WTC11 (cell line): ENCODE data around the gene WFDC12. TPM values are rescaled to one million over a fixed set of nuclear protein-coding genes. Genes with fewer than 3 reads are reported as not detected.

Experiments used
- ATAC-seq: fragments of 200-7000 bp; cut with Tn5 transposase; 2 replicates; pipeline ENCODE4 v1.10.0; 2021; ENCODE audit warnings: mild to moderate bottlenecking, moderate library complexity
- Bru-seq: library from RNA; stranded (reverse); fragments of 400-500 nt; gene quantifications from one replicate; lab custom pipeline; 2021; lab: Mats Ljungman, UMichigan
- CTCF ChIA-PET: fragments of 300-600 bp; sonication (Branson Sonifier 250); formaldehyde crosslinking; loops from one replicate; lab custom pipeline; 2021; ENCODE audit warnings: antibody characterized with exemption; lab: Charles Lee
- POLR2A ChIA-PET: fragments of 350-600 bp; sonication (Branson Sonifier 250); formaldehyde crosslinking; loops from one replicate; lab custom pipeline; 2021; ENCODE audit warnings: antibody characterized with exemption; lab: Charles Lee
- DNase-seq: peaks from one replicate; pipeline ENCODE4 v3.0.0; 2021; ENCODE audit warnings: low spot score
- H3K27ac Mint-ChIP-seq: 2 replicates; pipeline ENCODE4 v1.8.0; 2021; ENCODE audit warnings: mixed read lengths
- H3K27me3 Mint-ChIP-seq: 2 replicates; pipeline ENCODE4 v1.8.0; 2021; ENCODE audit warnings: low read depth, mild to moderate bottlenecking, moderate library complexity, mixed read lengths
- H3K36me3 Mint-ChIP-seq: 2 replicates; pipeline ENCODE4 v1.8.0; 2021; ENCODE audit warnings: mixed read lengths
- H3K4me1 Mint-ChIP-seq: 2 replicates; pipeline ENCODE4 v1.8.0; 2022; ENCODE audit warnings: mixed read lengths
- H3K4me3 Mint-ChIP-seq: 2 replicates; pipeline ENCODE4 v1.8.0; 2021; ENCODE audit warnings: mild to moderate bottlenecking, moderate library complexity, mixed read lengths
- H3K9me3 Mint-ChIP-seq: 2 replicates; pipeline ENCODE4 v1.8.0; 2021; ENCODE audit warnings: mixed read lengths
- CREB1 ChIP-seq: sonication (generic); formaldehyde crosslinking; IDR thresholded peaks from 2 replicates; pipeline ENCODE4 v1.8.0; 2023; ENCODE audit warnings: mild to moderate bottlenecking, missing genetic modification reagents
- ELF4 ChIP-seq: sonication (generic); formaldehyde crosslinking; IDR thresholded peaks from 2 replicates; pipeline ENCODE4 v1.8.1; 2022; ENCODE audit warnings: low read depth, mild to moderate bottlenecking, moderate library complexity, missing genetic modification reagents
- EMX1 ChIP-seq: fragments of 250-450 bp; sonication (Bioruptor Pico); IDR thresholded peaks from 2 replicates; pipeline ENCODE4 v1.8.0; 2021; ENCODE audit warnings: mild to moderate bottlenecking
- ETV6 ChIP-seq: sonication (generic); formaldehyde crosslinking; IDR thresholded peaks from 2 replicates; pipeline ENCODE4 v1.8.1; 2022; ENCODE audit warnings: mild to moderate bottlenecking, missing genetic modification reagents
- FOXJ3 ChIP-seq: sonication (generic); formaldehyde crosslinking; IDR thresholded peaks from 2 replicates; pipeline ENCODE4 v1.9.0; 2021; ENCODE audit warnings: missing genetic modification reagents, mild to moderate bottlenecking, borderline replicate concordance
- FOXK1 ChIP-seq: sonication (generic); formaldehyde crosslinking; IDR thresholded peaks from 2 replicates; pipeline ENCODE4 v1.8.0; 2022; ENCODE audit warnings: mild to moderate bottlenecking, moderate library complexity, missing genetic modification reagents
- GABPB1 ChIP-seq: sonication (generic); formaldehyde crosslinking; IDR thresholded peaks from 2 replicates; pipeline ENCODE4 v1.8.1; 2023; ENCODE audit warnings: mild to moderate bottlenecking, missing genetic modification reagents
- HMGA2 ChIP-seq: fragments of 250-450 bp; sonication (Bioruptor Pico); IDR thresholded peaks from 2 replicates; pipeline ENCODE4 v1.4.0; 2021; ENCODE audit warnings: mild to moderate bottlenecking, moderate library complexity
- PRRX2 ChIP-seq: fragments of 250-450 bp; sonication (Bioruptor Pico); IDR thresholded peaks from 2 replicates; pipeline ENCODE4 v1.8.0; 2021; ENCODE audit warnings: mild to moderate bottlenecking
- SMAD4 ChIP-seq: sonication (generic); formaldehyde crosslinking; IDR thresholded peaks from 2 replicates; pipeline ENCODE4 v1.8.0; 2022; ENCODE audit warnings: mild to moderate bottlenecking, missing genetic modification reagents
- TEAD4 ChIP-seq: sonication (generic); formaldehyde crosslinking; IDR thresholded peaks from 2 replicates; pipeline ENCODE4 v1.8.0; 2022; ENCODE audit warnings: mild to moderate bottlenecking, missing genetic modification reagents
- ZMAT4 ChIP-seq: fragments of 250-450 bp; sonication (Bioruptor Pico); IDR thresholded peaks from 2 replicates; pipeline ENCODE4 v1.9.0; 2021; ENCODE audit warnings: mild to moderate bottlenecking
- ZNF232 ChIP-seq: sonication (generic); formaldehyde crosslinking; IDR thresholded peaks from 2 replicates; pipeline ENCODE4 v1.8.0; 2022; ENCODE audit warnings: mild to moderate bottlenecking, missing genetic modification reagents
- ZNF263 ChIP-seq: sonication (generic); formaldehyde crosslinking; IDR thresholded peaks from 2 replicates; pipeline ENCODE4 v1.8.1; 2022; ENCODE audit warnings: low read depth, mild to moderate bottlenecking, moderate library complexity, missing genetic modification reagents
- ZNF396 ChIP-seq: fragments of 250-450 bp; sonication (Bioruptor Pico); IDR thresholded peaks from 2 replicates; pipeline ENCODE4 v1.8.0; 2021; ENCODE audit warnings: mild to moderate bottlenecking, moderate library complexity, borderline replicate concordance
- ZNF416 ChIP-seq: fragments of 250-450 bp; sonication (Bioruptor Pico); IDR thresholded peaks from 2 replicates; pipeline ENCODE4 v1.9.0; 2021; ENCODE audit warnings: mild to moderate bottlenecking, inconsistent platforms
- long read RNA-seq, 3 experiments: library from RNA in 1 of 3; library from capped mRNA in 1 of 3; library from polyadenylated mRNA in 1 of 3; unstranded in 2 of 3; stranded (forward) in 1 of 3; transcript quantifications; one replicate each; pipeline ENCODE4 v2.0.0, GENCODE V29; 2021
- total RNA-seq: library from RNA; stranded (reverse); gene quantifications from 3 replicates; pipeline ENCODE4 v1.2.3, GENCODE V29; 2021
- TF ChIP-seq, protein P1 (sequence below): fragments of 250-450 bp; sonication (Bioruptor Pico); IDR thresholded peaks from 2 replicates; pipeline ENCODE4 v1.9.0; 2021; ENCODE audit warnings: moderate library complexity, mild to moderate bottlenecking, inconsistent platforms, borderline replicate concordance
- TF ChIP-seq, protein P2 (sequence below): sonication (generic); formaldehyde crosslinking; IDR thresholded peaks from 2 replicates; pipeline ENCODE4 v1.8.0; 2023; ENCODE audit warnings: missing genetic modification reagents
- TF ChIP-seq, protein P3 (sequence below): fragments of 200-600 bp; IDR thresholded peaks from 2 replicates; pipeline ENCODE4 v1.8.0; 2022; ENCODE audit warnings: antibody characterized with exemption
- TF ChIP-seq, protein P4 (sequence below): sonication (generic); formaldehyde crosslinking; conservative IDR thresholded peaks from 2 replicates; pipeline ENCODE4 v1.8.1; 2022; ENCODE audit warnings: mild to moderate bottlenecking, missing genetic modification reagents
- TF ChIP-seq, protein P5 (sequence below): sonication (generic); formaldehyde crosslinking; IDR thresholded peaks from 2 replicates; pipeline ENCODE4 v1.8.0; 2023; ENCODE audit warnings: mild to moderate bottlenecking, missing genetic modification reagents
- TF ChIP-seq, protein P6 (sequence below): sonication (generic); formaldehyde crosslinking; IDR thresholded peaks from 2 replicates; pipeline ENCODE4 v1.8.1; 2023; ENCODE audit warnings: mild to moderate bottlenecking, missing genetic modification reagents
- TF ChIP-seq, protein P7 (sequence below): sonication (generic); formaldehyde crosslinking; IDR thresholded peaks from 2 replicates; pipeline ENCODE4 v1.8.0; 2022; ENCODE audit warnings: mild to moderate bottlenecking, missing genetic modification reagents

Gene WFDC12
- total RNA-seq (not detected in 3 replicates), Bru-seq, nascent RNA (not detected)
- long read RNA-seq, experiment 1: 0 reads
- long read RNA-seq, experiment 2: 0 reads
- long read RNA-seq, experiment 3: 0 reads

DNA sequence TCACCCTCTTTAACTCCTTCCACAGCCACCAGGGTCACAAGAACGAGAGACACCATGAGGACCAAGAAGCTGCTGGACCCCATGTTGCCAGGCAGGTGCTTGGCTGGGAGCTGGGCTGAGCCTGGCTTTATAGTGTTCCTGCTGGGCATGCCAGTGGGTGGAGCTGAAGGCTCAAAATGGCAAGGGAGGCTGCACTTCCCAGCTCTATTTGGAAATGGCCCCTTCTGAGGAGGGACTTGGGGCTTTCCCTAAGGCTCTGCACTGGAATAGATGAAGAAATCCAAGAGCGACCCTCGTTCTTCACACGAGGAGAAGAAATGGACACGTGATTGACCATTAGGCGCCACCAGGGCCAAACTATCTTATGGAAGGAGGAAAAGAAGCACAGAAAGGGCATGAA is at the start of gene WFDC12:
Gene WFDC12 (minus strand): TSS at position 101 of the 400 bp plus-strand sequence. CDS start 18 bp downstream, at position 83.
- peaks cover 37% of the 10 kb centered on the region for H3K27me3 Mint-ChIP-seq

DNA sequence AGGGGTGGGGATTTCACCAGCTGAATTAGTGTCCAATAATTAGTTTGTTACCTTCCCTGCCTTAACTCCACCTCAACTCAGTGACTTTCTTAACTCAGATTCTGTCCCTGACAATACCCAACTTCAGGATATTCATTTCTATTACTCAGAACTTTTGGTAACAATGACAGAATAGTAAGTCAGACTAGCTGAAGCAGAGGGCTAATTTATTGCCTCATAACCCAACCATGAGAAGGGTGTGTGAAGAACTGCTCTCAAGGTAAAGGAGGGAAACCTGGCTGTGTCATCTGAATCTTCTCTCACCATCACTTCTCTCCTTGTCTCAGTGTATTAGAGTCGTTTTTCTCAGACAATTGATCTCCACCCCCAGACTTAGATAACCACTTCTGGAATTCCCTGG is 49.3 kb upstream of the WFDC12 start:
- POLR2A ChIA-PET: no interaction called here
- no peaks in the 10 kb centered on the region for H3K36me3 Mint-ChIP-seq
- no peak overlapping the region for H3K4me3 Mint-ChIP-seq
- ATAC-seq (no peak), DNase-seq (no peak)
- peaks cover 3% of the 10 kb centered on the region; the same call in 1 of the 2 replicates for H3K9me3 Mint-ChIP-seq
- H3K27me3 Mint-ChIP-seq: peaks cover 25% of the 10 kb centered on the region
- peaks cover 7% of the 10 kb centered on the region; the same call in 1 of the 2 replicates for H3K4me1 Mint-ChIP-seq
- CTCF ChIA-PET: interaction anchor here (0.6 kb wide), 1 partner anchor 120 kb away, joined by 3 read pairs; no protein-coding TSS in a partner anchor
- H3K27ac Mint-ChIP-seq: no peak overlapping the region
- TF ChIP-seq, protein P1, sequence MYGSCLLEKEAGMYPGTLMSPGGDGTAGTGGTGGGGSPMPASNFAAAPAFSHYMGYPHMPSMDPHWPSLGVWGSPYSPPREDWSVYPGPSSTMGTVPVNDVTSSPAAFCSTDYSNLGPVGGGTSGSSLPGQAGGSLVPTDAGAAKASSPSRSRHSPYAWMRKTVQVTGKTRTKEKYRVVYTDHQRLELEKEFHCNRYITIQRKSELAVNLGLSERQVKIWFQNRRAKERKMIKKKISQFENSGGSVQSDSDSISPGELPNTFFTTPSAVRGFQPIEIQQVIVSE (CRISPR knock-in tag): no peak
- TF ChIP-seq ZNF263 (CRISPR knock-in tag): no peak
- TF ChIP-seq, protein P2, sequence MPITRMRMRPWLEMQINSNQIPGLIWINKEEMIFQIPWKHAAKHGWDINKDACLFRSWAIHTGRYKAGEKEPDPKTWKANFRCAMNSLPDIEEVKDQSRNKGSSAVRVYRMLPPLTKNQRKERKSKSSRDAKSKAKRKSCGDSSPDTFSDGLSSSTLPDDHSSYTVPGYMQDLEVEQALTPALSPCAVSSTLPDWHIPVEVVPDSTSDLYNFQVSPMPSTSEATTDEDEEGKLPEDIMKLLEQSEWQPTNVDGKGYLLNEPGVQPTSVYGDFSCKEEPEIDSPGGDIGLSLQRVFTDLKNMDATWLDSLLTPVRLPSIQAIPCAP (CRISPR knock-in tag): no peak
- TF ChIP-seq EMX1 (CRISPR knock-in tag): no peak
- no peak for TF ChIP-seq ZMAT4
- TF ChIP-seq CREB1 (CRISPR knock-in tag): no peak
- TF ChIP-seq ZNF416: no peak
- TF ChIP-seq FOXK1 (CRISPR knock-in tag): no peak
- no peak for TF ChIP-seq ETV6 (CRISPR knock-in tag)
- TF ChIP-seq ZNF232 (CRISPR knock-in tag): no peak
- no peak for TF ChIP-seq PRRX2 (CRISPR knock-in tag)

More for the DNA sequence above, at the start of gene WFDC12:
- H3K9me3 Mint-ChIP-seq: peaks cover 7% of the 10 kb centered on the region; the same call in 1 of the 2 replicates
- DNase-seq (no peak), ATAC-seq (no peak)
- H3K36me3 Mint-ChIP-seq: no peaks in the 10 kb centered on the region
- no peak for TF ChIP-seq TEAD4 (CRISPR knock-in tag)
- no peak for TF ChIP-seq SMAD4 (CRISPR knock-in tag)
- no peak for TF ChIP-seq GABPB1 (CRISPR knock-in tag)
- TF ChIP-seq, protein P3, sequence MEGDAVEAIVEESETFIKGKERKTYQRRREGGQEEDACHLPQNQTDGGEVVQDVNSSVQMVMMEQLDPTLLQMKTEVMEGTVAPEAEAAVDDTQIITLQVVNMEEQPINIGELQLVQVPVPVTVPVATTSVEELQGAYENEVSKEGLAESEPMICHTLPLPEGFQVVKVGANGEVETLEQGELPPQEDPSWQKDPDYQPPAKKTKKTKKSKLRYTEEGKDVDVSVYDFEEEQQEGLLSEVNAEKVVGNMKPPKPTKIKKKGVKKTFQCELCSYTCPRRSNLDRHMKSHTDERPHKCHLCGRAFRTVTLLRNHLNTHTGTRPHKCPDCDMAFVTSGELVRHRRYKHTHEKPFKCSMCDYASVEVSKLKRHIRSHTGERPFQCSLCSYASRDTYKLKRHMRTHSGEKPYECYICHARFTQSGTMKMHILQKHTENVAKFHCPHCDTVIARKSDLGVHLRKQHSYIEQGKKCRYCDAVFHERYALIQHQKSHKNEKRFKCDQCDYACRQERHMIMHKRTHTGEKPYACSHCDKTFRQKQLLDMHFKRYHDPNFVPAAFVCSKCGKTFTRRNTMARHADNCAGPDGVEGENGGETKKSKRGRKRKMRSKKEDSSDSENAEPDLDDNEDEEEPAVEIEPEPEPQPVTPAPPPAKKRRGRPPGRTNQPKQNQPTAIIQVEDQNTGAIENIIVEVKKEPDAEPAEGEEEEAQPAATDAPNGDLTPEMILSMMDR: no peak
- no peak for TF ChIP-seq PRRX2 (CRISPR knock-in tag)
- TF ChIP-seq ZNF416: no peak
- TF ChIP-seq, protein P4, sequence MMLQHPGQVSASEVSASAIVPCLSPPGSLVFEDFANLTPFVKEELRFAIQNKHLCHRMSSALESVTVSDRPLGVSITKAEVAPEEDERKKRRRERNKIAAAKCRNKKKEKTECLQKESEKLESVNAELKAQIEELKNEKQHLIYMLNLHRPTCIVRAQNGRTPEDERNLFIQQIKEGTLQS: no peak
- no peak for TF ChIP-seq ZNF396 (CRISPR knock-in tag)
- TF ChIP-seq, protein P5, sequence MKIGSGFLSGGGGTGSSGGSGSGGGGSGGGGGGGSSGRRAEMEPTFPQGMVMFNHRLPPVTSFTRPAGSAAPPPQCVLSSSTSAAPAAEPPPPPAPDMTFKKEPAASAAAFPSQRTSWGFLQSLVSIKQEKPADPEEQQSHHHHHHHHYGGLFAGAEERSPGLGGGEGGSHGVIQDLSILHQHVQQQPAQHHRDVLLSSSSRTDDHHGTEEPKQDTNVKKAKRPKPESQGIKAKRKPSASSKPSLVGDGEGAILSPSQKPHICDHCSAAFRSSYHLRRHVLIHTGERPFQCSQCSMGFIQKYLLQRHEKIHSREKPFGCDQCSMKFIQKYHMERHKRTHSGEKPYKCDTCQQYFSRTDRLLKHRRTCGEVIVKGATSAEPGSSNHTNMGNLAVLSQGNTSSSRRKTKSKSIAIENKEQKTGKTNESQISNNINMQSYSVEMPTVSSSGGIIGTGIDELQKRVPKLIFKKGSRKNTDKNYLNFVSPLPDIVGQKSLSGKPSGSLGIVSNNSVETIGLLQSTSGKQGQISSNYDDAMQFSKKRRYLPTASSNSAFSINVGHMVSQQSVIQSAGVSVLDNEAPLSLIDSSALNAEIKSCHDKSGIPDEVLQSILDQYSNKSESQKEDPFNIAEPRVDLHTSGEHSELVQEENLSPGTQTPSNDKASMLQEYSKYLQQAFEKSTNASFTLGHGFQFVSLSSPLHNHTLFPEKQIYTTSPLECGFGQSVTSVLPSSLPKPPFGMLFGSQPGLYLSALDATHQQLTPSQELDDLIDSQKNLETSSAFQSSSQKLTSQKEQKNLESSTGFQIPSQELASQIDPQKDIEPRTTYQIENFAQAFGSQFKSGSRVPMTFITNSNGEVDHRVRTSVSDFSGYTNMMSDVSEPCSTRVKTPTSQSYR (CRISPR knock-in tag): no peak
- TF ChIP-seq ELF4: no peak
- TF ChIP-seq, protein P6, sequence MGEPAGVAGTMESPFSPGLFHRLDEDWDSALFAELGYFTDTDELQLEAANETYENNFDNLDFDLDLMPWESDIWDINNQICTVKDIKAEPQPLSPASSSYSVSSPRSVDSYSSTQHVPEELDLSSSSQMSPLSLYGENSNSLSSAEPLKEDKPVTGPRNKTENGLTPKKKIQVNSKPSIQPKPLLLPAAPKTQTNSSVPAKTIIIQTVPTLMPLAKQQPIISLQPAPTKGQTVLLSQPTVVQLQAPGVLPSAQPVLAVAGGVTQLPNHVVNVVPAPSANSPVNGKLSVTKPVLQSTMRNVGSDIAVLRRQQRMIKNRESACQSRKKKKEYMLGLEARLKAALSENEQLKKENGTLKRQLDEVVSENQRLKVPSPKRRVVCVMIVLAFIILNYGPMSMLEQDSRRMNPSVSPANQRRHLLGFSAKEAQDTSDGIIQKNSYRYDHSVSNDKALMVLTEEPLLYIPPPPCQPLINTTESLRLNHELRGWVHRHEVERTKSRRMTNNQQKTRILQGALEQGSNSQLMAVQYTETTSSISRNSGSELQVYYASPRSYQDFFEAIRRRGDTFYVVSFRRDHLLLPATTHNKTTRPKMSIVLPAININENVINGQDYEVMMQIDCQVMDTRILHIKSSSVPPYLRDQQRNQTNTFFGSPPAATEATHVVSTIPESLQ (CRISPR knock-in tag): no peak
- TF ChIP-seq, protein P7, sequence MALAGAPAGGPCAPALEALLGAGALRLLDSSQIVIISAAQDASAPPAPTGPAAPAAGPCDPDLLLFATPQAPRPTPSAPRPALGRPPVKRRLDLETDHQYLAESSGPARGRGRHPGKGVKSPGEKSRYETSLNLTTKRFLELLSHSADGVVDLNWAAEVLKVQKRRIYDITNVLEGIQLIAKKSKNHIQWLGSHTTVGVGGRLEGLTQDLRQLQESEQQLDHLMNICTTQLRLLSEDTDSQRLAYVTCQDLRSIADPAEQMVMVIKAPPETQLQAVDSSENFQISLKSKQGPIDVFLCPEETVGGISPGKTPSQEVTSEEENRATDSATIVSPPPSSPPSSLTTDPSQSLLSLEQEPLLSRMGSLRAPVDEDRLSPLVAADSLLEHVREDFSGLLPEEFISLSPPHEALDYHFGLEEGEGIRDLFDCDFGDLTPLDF (CRISPR knock-in tag): no peak
- TF ChIP-seq HMGA2 (CRISPR knock-in tag): no peak
- no peak for TF ChIP-seq FOXJ3 (CRISPR knock-in tag)
- POLR2A ChIA-PET: interaction anchor here (0.6 kb wide), 1 partner anchor 498 kb away, joined by 3 read pairs; no protein-coding TSS in a partner anchor
- H3K4me3 Mint-ChIP-seq: no peak within 1 kb of the TSS
- CTCF ChIA-PET: interaction anchor here (0.9 to 1.9 kb wide), 3 partner anchors 14 to 105 kb away, joined by 3 to 6 read pairs (median 6); no protein-coding TSS in a partner anchor
- H3K4me1 Mint-ChIP-seq: no peaks in the 10 kb centered on the region
- no peak within 1 kb of the TSS for H3K27ac Mint-ChIP-seq
